ENCODE results near the gene STX16. TPM values are rescaled to one million over a fixed set of nuclear protein-coding genes. Genes with fewer than 3 reads are reported as not detected.
A peak's percentile ranks its signal among the peaks of the same experiment; 100 is the strongest.

STX16 gene
- total and polyA plus RNA-seq, 2 of the 13 experiments (the other 11 are each of a cell fraction or from before 2014, with no cell fraction given): 28.0 to 72.7 TPM

DNA sequence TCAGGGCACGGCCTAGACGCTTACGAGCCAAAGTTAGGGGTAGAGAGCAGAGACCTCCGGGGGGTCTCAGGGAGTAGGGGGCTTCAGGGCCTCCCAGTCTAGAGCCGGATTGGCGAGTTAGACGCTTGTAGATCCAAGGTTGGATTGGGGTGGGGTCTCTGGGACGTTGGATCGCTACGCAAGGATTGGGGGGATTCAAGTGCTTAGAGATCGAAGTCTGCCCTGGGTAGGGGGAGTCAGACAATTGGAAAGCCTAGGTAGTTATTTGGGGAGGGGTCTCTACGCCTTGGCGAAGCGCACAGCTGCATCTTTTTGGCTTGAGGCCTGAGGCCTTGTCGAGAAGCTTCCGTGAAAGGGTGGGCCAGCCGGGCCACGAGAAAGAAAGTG is 469 bp downstream of the STX16 start (continued):
- TF ChIP-seq NFATC3 (CRISPR knock-in tag; IDR thresholded peaks at IDR 0.05): no peak
- no peak for TF ChIP-seq REL (CRISPR knock-in tag; conservative IDR thresholded peaks at IDR 0.05)
- no peak for TF ChIP-seq ARID5B (CRISPR knock-in tag; IDR thresholded peaks at IDR 0.05)
- TF ChIP-seq ZNF572 (CRISPR knock-in tag; IDR thresholded peaks at IDR 0.05): no peak
- TF ChIP-seq SMAD9 (CRISPR knock-in tag; IDR thresholded peaks at IDR 0.05): no peak
- TF ChIP-seq FOXO4 (CRISPR knock-in tag; conservative IDR thresholded peaks at IDR 0.05): no peak
- no peak for TF ChIP-seq ZBTB7A (CRISPR knock-in tag; IDR thresholded peaks at IDR 0.05)
- no peak for TF ChIP-seq NR2F1 (CRISPR knock-in tag; IDR thresholded peaks at IDR 0.05)
- 0 out of 2 replicates have a peak, but pooled peaks have one; percentile 22 for TF ChIP-seq ZNF510 (CRISPR knock-in tag; IDR thresholded peaks at IDR 0.05; ENCODE audit: low read depth)
- peak; percentile 5; the same call in 1 of the 2 replicates for TF ChIP-seq ZNF230 (CRISPR knock-in tag; IDR thresholded peaks at IDR 0.05)
- 0 out of 2 replicates have a peak, but pooled peaks have one; percentile 9 for TF ChIP-seq ZNF704 (CRISPR knock-in tag; IDR thresholded peaks at IDR 0.05; ENCODE audit: borderline replicate concordance)
- TF ChIP-seq ADNP (CRISPR knock-in tag; IDR thresholded peaks at IDR 0.05): no peak
- TF ChIP-seq RARG (CRISPR knock-in tag; IDR thresholded peaks at IDR 0.05; ENCODE audit: low read depth): no peak
- TF ChIP-seq NAIF1 (CRISPR knock-in tag; IDR thresholded peaks at IDR 0.05; ENCODE audit: borderline replicate concordance): peak; percentile 44; the same call in 1 of the 2 replicates
- TF ChIP-seq NFKB2 (CRISPR knock-in tag; IDR thresholded peaks at IDR 0.05; ENCODE audit: borderline replicate concordance): no peak
- no peak for TF ChIP-seq ZNF644 (CRISPR knock-in tag; IDR thresholded peaks at IDR 0.05; ENCODE audit: low read depth)
- no peak for TF ChIP-seq ZNF460 (CRISPR knock-in tag; IDR thresholded peaks at IDR 0.05; ENCODE audit: borderline replicate concordance)
- no peak for TF ChIP-seq CBFB (CRISPR knock-in tag; IDR thresholded peaks at IDR 0.05)
- TF ChIP-seq NFE2L2 (IDR thresholded peaks at IDR 0.05; ENCODE audit: low read length): no peak
- TF ChIP-seq SNAPC2 (CRISPR knock-in tag; IDR thresholded peaks at IDR 0.05): no peak
- no peak for TF ChIP-seq FOXP4 (CRISPR knock-in tag; IDR thresholded peaks at IDR 0.05)
- TF ChIP-seq GLMP (CRISPR knock-in tag; IDR thresholded peaks at IDR 0.05; ENCODE audit: borderline replicate concordance): 0 out of 2 replicates have a peak, but pooled peaks have one; percentile 25
